Breast epithelium (tissue), 4 donors: ENCODE results near the gene ARID5B. TPM values are rescaled to one million over a fixed set of nuclear protein-coding genes. Genes with fewer than 3 reads are reported as not detected.
"Not testable (repeated sequence)": the region's sequence is repeated elsewhere in the genome, so short reads cannot be mapped to it uniquely, and the experiment has no call there.

ENCODE experiments used
- DNase-seq, 2 donors: peaks; one replicate each; pipeline ENCODE4 v3.0.0-alpha.2; 2019; ENCODE audit warnings: low spot score in 2 of 2
- H3K27ac ChIP-seq, 2 donors: fragments of 200-600 bp; sonication (generic) in 1 of 2; one replicate each; pipeline ENCODE4 v1.5.1; 2016 to 2019; ENCODE audit warnings: mild to moderate bottlenecking in 1 of 2
- H3K27me3 ChIP-seq, 2 donors: fragments of 200-600 bp; sonication (generic) in 1 of 2; one replicate each; pipeline versions ENCODE4 v1.5.1 to v1.6.0; 2017 to 2019; ENCODE audit warnings: control low read depth in 1 of 2, mild to moderate bottlenecking in 1 of 2
- H3K36me3 ChIP-seq: fragments of 200-600 bp; one replicate; pipeline ENCODE4 v1.5.1; 2019
- H3K4me1 ChIP-seq, 2 donors: fragments of 200-600 bp; sonication (generic); one replicate each; pipeline ENCODE4 v1.5.1; 2016 to 2019; ENCODE audit warnings: control low read depth in 1 of 2
- H3K4me3 ChIP-seq, 3 donors: fragments of 200-600 bp; sonication (generic); 1 replicate in 2 of 3; 2 replicates in 1 of 3; pipeline ENCODE4 v1.5.1; 2016 to 2019; ENCODE audit warnings: mild to moderate bottlenecking in 3 of 3, moderate library complexity in 2 of 3
- H3K9me3 ChIP-seq, 2 donors: fragments of 200-600 bp; sonication (generic) in 1 of 2; one replicate each; pipeline ENCODE4 v1.5.1; 2016 to 2019; ENCODE audit warnings: control low read depth in 1 of 2
- POLR2A ChIP-seq: fragments of 450-650 bp; IDR thresholded peaks from one replicate; pipeline ENCODE4 v1.6.1; 2016; ENCODE audit warnings: antibody characterized with exemption, mild to moderate bottlenecking, moderate library complexity
- POLR2AphosphoS5 ChIP-seq, 3 donors: sonication (generic); formaldehyde crosslinking; IDR thresholded peaks; one replicate each; pipeline ENCODE4 v1.6.1; 2017; ENCODE audit warnings: antibody characterized with exemption in 3 of 3
- intact Hi-C: fragments of 100-400 bp; cut with DNase I; formaldehyde crosslinking; loops from one replicate; pipeline ENCODE4 v1.15.1; 2023; ENCODE audit warnings: low total_unique reads
- total RNA-seq, 3 donors: library from RNA; depleted of rRNA; stranded (reverse); fragments of >200 nt; gene quantifications; one replicate each; pipeline ENCODE4 v1.1.0, GENCODE V29; 2016
- TF ChIP-seq, protein P1 (sequence below), 3 donors: fragments of 450-650 bp; IDR thresholded peaks; one replicate each; pipeline ENCODE4 v1.5.1; 2016 to 2017; ENCODE audit warnings: antibody characterized with exemption in 3 of 3, mild to moderate bottlenecking in 3 of 3, moderate library complexity in 3 of 3

Gene ARID5B
- total RNA-seq, 3 donors from 2014 or later: 89.5 to 166 (median 125) TPM

DNA sequence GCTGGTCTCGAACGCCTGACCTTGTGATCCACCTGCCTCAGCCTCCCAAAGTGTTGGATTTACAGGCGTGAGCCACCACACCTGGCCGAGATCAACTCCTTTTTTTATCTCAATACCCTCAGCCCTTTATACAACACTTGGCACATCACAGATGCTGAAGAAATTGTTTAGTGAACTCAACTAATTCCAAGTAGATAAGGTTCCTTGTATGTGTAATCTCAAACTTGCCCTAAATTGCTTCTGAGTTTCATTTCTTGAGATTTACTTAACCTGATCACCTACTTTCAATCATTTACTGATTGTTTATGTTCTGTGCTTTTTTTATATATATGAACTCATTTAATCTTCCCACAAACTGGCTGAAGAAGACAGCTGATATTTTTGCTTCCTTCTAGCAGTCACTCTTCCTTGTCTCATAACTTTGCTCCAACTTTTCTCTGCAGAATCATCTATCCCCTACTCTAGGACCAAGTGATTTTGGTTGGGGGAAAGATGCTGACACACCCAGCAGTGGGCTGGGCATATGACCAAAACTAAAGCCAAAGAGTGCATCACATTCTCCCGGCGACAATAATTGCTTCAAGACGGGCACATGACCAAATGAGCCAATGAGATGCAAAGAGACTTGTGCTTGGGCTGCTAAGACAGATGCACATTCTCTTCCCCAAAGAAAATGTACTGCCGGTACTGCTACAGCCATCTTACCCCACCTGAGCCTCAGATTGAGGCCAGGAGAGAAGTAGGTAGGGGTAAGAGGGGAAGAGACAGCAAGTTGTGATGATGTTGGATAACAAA lies 40.3 kb upstream of the ARID5B start:
- Histone ChIP-seq H3K27me3 (no peaks in the 10 kb centered on the region), H3K36me3 (no peaks in the 10 kb centered on the region), H3K9me3 (no peaks in the 10 kb centered on the region), H3K4me1 (no peaks in the 10 kb centered on the region), H3K27ac (no peak overlapping the region), H3K4me3 (no peak overlapping the region)
- TF ChIP-seq POLR2A: no peak
- TF ChIP-seq, protein P1, sequence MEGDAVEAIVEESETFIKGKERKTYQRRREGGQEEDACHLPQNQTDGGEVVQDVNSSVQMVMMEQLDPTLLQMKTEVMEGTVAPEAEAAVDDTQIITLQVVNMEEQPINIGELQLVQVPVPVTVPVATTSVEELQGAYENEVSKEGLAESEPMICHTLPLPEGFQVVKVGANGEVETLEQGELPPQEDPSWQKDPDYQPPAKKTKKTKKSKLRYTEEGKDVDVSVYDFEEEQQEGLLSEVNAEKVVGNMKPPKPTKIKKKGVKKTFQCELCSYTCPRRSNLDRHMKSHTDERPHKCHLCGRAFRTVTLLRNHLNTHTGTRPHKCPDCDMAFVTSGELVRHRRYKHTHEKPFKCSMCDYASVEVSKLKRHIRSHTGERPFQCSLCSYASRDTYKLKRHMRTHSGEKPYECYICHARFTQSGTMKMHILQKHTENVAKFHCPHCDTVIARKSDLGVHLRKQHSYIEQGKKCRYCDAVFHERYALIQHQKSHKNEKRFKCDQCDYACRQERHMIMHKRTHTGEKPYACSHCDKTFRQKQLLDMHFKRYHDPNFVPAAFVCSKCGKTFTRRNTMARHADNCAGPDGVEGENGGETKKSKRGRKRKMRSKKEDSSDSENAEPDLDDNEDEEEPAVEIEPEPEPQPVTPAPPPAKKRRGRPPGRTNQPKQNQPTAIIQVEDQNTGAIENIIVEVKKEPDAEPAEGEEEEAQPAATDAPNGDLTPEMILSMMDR (IDR thresholded peaks at IDR 0.05): no peak
- no peak for TF ChIP-seq POLR2AphosphoS5 (IDR thresholded peaks at IDR 0.05)
- intact Hi-C loops: no loop called here
- DNase-seq: no peak

DNA sequence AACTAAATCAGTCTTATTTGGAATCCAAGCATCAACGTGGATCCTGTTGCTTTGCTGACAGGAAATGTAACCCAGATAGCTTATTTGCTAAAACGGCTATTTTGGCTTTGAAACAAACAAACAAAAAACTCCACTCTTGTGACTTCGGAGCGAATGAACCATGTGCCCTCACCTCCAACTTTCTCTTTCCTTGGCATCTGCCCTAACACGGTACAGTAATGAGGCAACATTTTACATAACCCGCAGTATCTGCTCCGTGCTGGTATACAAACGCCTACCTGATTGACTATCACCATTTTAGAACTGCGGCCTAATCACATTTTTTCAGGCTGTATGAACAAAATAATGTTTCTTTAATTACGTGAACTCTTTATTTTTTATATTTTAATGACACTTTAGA lies 37.5 kb upstream of the ARID5B start:
- H3K4me3 ChIP-seq: no peak overlapping the region
- H3K27me3 ChIP-seq: no peaks in the 10 kb centered on the region
- no peaks in the 10 kb centered on the region for H3K9me3 ChIP-seq
- intact Hi-C loops: no loop called here
- TF ChIP-seq, protein P1 (IDR thresholded peaks at IDR 0.05): no peak
- TF ChIP-seq POLR2AphosphoS5 (IDR thresholded peaks at IDR 0.05) (no peak), POLR2A (no peak)
- H3K36me3 ChIP-seq: no peaks in the 10 kb centered on the region
- DNase-seq: no peak
- no peaks in the 10 kb centered on the region for H3K4me1 ChIP-seq
- no peak overlapping the region for H3K27ac ChIP-seq

DNA sequence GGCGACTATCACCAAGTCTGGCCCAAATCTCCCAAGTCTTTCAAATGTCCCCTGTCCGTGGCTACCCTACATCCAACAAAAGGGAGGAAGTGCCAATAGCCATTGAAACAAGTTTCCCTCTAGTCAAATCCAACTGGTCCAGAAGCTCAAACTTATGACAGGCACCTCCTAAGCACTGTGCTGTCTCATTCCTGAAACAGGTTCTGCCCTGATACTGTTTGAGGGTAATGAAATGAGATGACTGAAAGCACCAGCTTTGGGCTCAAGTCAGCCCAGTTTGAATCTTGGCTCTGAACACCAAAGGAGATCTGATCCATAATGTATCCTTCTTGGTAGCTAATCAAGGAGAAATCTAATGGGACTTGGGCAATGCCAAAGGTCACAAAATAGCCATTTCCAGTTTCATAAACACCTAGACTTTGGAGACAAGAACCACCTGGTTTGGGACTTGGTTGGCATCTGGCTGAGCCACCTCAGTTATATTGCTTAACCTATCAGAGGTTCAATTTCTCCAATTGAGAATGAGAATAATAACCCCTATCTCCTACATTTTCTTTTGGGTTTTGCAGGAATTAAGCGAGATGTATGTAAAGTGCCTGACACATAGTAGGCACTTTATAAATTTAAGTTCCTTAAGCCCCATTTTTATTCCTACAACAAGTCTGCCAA lies 34.7 kb upstream of the ARID5B start:
- H3K4me1 ChIP-seq: no peaks in the 10 kb centered on the region
- no peak for DNase-seq
- H3K27ac ChIP-seq: no peak overlapping the region
- intact Hi-C loops: no loop called here
- H3K9me3 ChIP-seq: no peaks in the 10 kb centered on the region
- no peaks in the 10 kb centered on the region for H3K36me3 ChIP-seq
- TF ChIP-seq, protein P1 (IDR thresholded peaks at IDR 0.05): no peak
- TF ChIP-seq POLR2A (no peak), POLR2AphosphoS5 (IDR thresholded peaks at IDR 0.05) (no peak)
- no peaks in the 10 kb centered on the region for H3K27me3 ChIP-seq
- H3K4me3 ChIP-seq: peak overlapping the region; percentile 31 to 67 (median 55)

DNA sequence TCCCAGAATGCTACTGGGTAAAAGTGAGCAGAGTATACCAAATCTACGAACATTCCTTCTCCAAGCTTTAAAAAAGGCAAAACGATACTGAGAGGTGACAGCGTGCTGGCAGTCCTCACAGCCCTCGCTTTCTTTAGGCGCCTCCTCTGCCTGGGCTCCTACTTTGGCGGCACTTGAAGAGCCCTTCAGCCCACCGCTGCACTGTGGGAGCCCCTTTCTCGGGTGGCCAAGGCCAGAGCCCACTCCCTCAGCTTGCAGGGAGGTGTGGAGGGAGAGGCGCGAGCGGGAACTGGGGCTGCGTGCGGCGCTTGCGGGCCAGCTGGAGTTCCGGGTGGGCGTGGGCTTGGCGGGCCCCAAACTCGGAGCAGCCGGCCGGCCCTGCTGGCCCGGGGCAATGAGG lies 34.1 kb upstream of the ARID5B start:
- H3K9me3 ChIP-seq, H3K27me3 ChIP-seq, H3K4me1 ChIP-seq, intact Hi-C loops, H3K36me3 ChIP-seq, DNase-seq: not testable (repeated sequence)
- H3K4me3 ChIP-seq: peak overlapping the region; percentile 31 to 67 (median 55)
- peak overlapping the region; percentile 44 to 60 for H3K27ac ChIP-seq

DNA sequence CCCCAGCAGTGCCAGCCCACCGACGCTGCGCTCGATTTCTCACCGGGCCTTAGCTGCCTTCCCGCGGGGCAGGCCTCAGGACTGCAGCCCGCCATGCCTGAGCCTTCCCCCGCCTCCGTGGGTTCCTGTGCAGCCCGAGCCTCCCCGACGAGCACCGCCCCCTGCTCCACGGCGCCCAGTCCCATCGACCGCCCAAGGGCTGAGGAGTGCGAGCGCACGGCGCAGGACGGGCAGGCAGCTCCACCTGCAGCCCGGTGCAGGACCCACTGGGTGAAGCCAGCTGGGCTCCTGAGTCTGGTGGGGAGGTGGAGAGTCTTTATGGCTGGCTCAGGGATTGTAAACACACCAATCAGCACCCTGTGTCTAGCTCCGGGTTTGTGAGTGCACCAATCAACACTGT lies 33.7 kb upstream of the ARID5B start:
- H3K4me1 ChIP-seq, H3K9me3 ChIP-seq, H3K27me3 ChIP-seq, intact Hi-C loops, H3K36me3 ChIP-seq: not testable (repeated sequence)
- DNase-seq: peak; percentile 20 to 58
- H3K27ac ChIP-seq: peak overlapping the region; percentile 44 to 60
- TF ChIP-seq, protein P1 (IDR thresholded peaks at IDR 0.05): peak in 2 of 3 donors; percentile 37
- peak overlapping the region; percentile 31 to 67 (median 55) for H3K4me3 ChIP-seq
